Activated CD4-positive, CD25-positive, alpha-beta regulatory T cell (primary cell): ENCODE data around the gene GTF2F1.
A peak's percentile ranks its signal among the peaks of the same experiment; 100 is the strongest.
"Not testable (repeated sequence)": the region's sequence is repeated elsewhere in the genome, so short reads cannot be mapped to it uniquely, and the experiment has no call there.

Experiments used
- DNase-seq, 4 experiments: peaks; one replicate each; lab custom pipeline; 2025; lab: John Stamatoyannopoulos, UW

The GTF2F1 gene

GRCh38 chr19:6393074-6393982 is at the start of gene GTF2F1:
TSS of gene GTF2F1 (minus strand) at chr19:6393164. CDS start at chr19:6392995, 169 bp downstream.
- DNase-seq = peak; percentile 81 to 86 (median 82)

GRCh38 chr19:6442087-6442688 is 49.2 kb upstream of the GTF2F1 start:
- DNase-seq = no peak

- DNase-seq = no peak
Observed at GRCh38 chr19:6440905-6441304, 47.9 kb upstream of the GTF2F1 start.

GRCh38 chr19:6439743-6440142 is 46.8 kb upstream of the GTF2F1 start:
- no peak for DNase-seq

- DNase-seq = no peak
Observed at GRCh38 chr19:6433663-6434062, 40.7 kb upstream of the GTF2F1 start, which contains the start of gene SLC25A41. TSS of gene SLC25A41 (minus strand) at chr19:6433763. CDS start at chr19:6433693, 70 bp downstream.

- DNase-seq = no peak
Observed at GRCh38 chr19:6433165-6433564, 40.2 kb upstream of the GTF2F1 start.

- DNase-seq = no peak
Observed at GRCh38 chr19:6431891-6432290, 38.9 kb upstream of the GTF2F1 start.

- DNase-seq = no peak
Observed at GRCh38 chr19:6429419-6430221, 36.7 kb upstream of the GTF2F1 start.

GRCh38 chr19:6428692-6429418 is 35.9 kb upstream of the GTF2F1 start:
- not testable (repeated sequence) for DNase-seq

GRCh38 chr19:6427131-6427530 is 34.2 kb upstream of the GTF2F1 start:
- DNase-seq = no peak

GRCh38 chr19:6425732-6426620 is 33.0 kb upstream of the GTF2F1 start:
- no peak for DNase-seq

- DNase-seq = peak; percentile 94 to 98 (median 98)
Observed at GRCh38 chr19:6424939-6425731, 32.2 kb upstream of the GTF2F1 start.

GRCh38 chr19:6424195-6424938 is 31.4 kb upstream of the GTF2F1 start, which contains the start of gene KHSRP:
TSS of gene KHSRP (minus strand) at chr19:6424811. CDS start at chr19:6424701, 110 bp downstream.
- DNase-seq = no peak

- DNase-seq = no peak
Observed at GRCh38 chr19:6423499-6424194, 30.7 kb upstream of the GTF2F1 start.

- DNase-seq = no peak
Observed at GRCh38 chr19:6421075-6422014, 28.4 kb upstream of the GTF2F1 start.

GRCh38 chr19:6418562-6418932 is 25.6 kb upstream of the GTF2F1 start:
- no peak for DNase-seq
